GM18519 (cell line): Measurements from ENCODE around the gene ACOT7.
"Not testable (repeated sequence)": the region's sequence is repeated elsewhere in the genome, so short reads cannot be mapped to it uniquely, and the experiment has no call there.

Source experiments
- ATAC-seq: cut with Tn5 transposase; IDR thresholded peaks from one replicate; pipeline ENCODE4 v1.9.1; 2021; ENCODE audit warnings: mild to moderate bottlenecking, moderate library complexity; ENCODE audit not compliant: unreplicated experiment, low FRiP score

The ACOT7 gene

GRCh38 chr1:6393400-6394187 is at the start of gene ACOT7:
TSS of gene ACOT7 (minus strand) at chr1:6393767. CDS start at chr1:6393399, 368 bp downstream.
- peak; percentile 64 for ATAC-seq

GRCh38 chr1:6441586-6441985 is 48.0 kb upstream of the ACOT7 start:
- ATAC-seq: no peak

GRCh38 chr1:6440198-6441126 is 46.9 kb upstream of the ACOT7 start:
- no peak for ATAC-seq

- no peak for ATAC-seq
These were observed 44.5 kb upstream of the ACOT7 start for GRCh38 chr1:6438047-6438525.

- ATAC-seq: not testable (repeated sequence)
These were observed 43.6 kb upstream of the ACOT7 start for GRCh38 chr1:6437012-6437700.

GRCh38 chr1:6436277-6436676 is 42.7 kb upstream of the ACOT7 start:
- ATAC-seq: not testable (repeated sequence)

GRCh38 chr1:6435547-6435946 is 42.0 kb upstream of the ACOT7 start:
- ATAC-seq: no peak

- no peak for ATAC-seq
These were observed 41.6 kb upstream of the ACOT7 start for GRCh38 chr1:6435129-6435528.

- ATAC-seq: no peak
These were observed 40.6 kb upstream of the ACOT7 start for GRCh38 chr1:6434186-6434585.

GRCh38 chr1:6431645-6432579 is 38.3 kb upstream of the ACOT7 start:
- ATAC-seq: not testable (repeated sequence)

GRCh38 chr1:6429660-6430411 is 36.3 kb upstream of the ACOT7 start:
- ATAC-seq: not testable (repeated sequence)

GRCh38 chr1:6428453-6428852 is 34.9 kb upstream of the ACOT7 start:
- ATAC-seq: not testable (repeated sequence)

GRCh38 chr1:6427441-6428390 is 34.1 kb upstream of the ACOT7 start:
- no peak for ATAC-seq

GRCh38 chr1:6426972-6427350 is 33.4 kb upstream of the ACOT7 start:
- ATAC-seq: no peak

- no peak for ATAC-seq
These were observed 32.9 kb upstream of the ACOT7 start for GRCh38 chr1:6426277-6426971.

GRCh38 chr1:6425658-6426057 is 32.1 kb upstream of the ACOT7 start:
- ATAC-seq: no peak
